HG02973 (cell line): ENCODE results near the gene MAST4.

ENCODE experiments used
- ATAC-seq: cut with Tn5 transposase; IDR thresholded peaks from one replicate; pipeline ENCODE4 v1.9.1; 2021; ENCODE audit warnings: moderate library complexity; ENCODE audit not compliant: unreplicated experiment

MAST4 gene

DNA sequence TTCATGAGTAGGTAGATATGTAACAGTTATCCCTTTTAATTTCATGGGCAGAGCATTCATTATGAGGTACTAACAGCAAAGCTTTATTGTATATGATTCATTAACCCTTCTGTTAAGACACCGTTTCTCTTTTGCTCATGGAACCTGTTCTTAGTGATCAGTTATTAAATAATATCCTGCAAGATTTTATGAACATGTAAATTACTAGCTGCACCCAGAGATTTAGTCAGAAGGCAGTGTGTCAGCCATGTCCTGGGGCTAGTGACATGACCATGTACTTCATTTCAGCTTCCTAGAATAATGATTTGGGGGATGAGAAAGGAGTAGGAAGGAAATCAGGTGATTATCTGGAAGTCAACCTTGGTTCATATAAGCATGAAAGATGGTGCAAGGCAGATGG is 7.0 kb downstream of the MAST4 start:
- ATAC-seq = no peak

DNA sequence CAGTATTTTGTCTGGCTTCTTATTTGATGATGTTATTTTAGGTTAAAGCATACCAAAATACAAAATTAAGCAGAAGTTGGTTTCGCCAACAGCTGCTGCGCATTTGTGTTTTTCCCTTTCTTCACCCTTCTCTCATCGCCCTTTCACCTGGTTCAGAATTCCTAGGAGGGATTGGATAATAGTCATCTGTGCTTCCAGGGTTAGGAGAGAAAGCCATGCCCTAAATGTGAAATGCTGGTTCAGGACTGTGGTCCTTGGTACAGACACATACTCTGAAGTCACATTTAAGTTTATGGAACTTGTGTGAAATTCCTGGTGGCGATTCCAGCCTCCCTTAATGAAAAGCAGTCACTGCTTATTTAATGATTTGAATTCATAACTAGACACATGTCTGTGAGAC is 7.7 kb downstream of the MAST4 start:
- ATAC-seq = no peak

- no peak for ATAC-seq
Observed at GRCh38 chr5:66606713-66607112, 10.5 kb downstream of the MAST4 start.

GRCh38 chr5:66608501-66608900 is 12.3 kb downstream of the MAST4 start:
- no peak for ATAC-seq

GRCh38 chr5:66609615-66610014 is 13.4 kb downstream of the MAST4 start:
- ATAC-seq = no peak

DNA sequence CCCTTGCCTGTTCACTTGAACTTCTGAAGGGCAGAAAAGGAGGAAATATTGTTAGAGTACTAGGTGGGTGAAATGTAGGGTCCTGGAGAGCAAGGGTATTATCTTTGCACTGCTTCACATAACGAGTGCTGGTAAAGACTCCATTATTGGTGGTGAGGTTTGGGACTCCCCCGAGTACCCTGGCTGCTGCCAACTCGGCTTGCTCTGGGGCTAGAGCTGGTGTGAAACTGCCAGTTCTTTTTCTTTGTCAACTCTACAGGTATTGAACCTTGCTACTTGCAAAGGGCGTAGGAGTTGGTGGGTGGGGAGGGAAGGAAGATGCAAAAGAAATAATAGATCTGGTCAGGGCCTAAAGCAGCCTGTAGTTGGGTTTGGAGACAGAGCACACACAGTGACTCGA is 16.0 kb downstream of the MAST4 start:
- ATAC-seq = no peak

- no peak for ATAC-seq
Observed at GRCh38 chr5:66615136-66615535, 18.9 kb downstream of the MAST4 start.

GRCh38 chr5:66615894-66616293 is 19.7 kb downstream of the MAST4 start:
- ATAC-seq = no peak

DNA sequence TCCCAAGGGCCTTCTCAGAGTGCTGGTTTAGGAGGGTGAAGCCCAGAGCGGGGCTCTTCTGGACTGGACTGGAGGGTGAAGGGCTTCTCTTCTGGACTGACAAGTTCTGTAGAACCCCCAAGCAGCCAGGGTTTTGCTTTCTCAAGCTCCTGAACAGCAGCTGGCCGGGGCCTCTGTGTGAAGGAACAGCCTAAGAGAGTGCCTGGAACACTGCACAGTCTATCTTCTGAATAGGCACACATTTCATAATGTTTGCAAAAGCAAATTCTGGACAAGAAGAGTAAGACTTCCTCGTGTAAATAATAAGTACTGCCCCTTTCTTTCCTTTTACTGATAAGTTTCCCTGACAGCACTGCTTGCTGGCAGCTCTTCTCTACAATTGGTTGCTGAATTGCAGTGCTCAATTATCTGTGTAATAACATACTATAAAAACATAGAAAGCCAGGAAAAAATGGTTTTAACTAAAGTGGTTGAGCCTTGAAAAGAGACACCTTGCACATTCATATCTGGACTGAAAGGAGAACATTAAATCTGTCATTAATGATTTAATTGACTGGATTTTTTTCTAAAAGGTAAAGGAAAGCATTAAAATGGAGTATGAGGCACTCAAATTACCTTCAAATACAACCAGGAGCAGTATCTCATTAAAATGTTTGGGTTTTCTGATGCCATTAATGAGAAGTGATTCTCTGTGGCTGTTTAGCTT is 20.5 kb downstream of the MAST4 start:
- no peak for ATAC-seq

DNA sequence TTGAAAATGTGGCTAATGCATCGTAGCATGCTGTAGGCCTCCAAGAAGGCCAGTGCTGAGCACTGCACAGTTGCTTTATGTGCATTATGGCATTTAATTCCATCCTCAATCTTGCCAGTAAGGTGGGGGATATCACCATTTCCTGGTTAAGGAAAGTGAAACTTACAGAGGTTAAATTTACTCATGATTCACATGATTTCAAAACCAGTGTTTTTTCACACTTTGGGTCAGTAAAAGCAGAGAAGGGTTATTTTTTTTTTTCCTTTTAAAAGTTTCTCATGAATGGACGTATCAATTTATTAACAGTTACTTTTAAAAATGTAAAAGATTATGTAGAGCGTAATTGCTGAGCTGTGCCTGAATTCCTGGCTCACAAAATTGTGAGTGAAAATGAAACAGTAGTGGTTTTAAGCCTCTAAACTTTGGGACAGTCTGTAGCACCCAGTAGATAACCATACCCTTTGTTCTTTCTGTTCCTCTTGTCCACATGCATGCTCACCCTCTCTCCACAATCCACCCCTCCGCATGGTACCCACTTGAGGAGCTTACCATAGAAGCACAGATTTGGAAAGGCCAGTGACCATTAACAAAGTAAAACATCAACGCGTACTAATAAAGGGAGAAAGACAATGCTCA is 21.2 kb downstream of the MAST4 start:
- no peak for ATAC-seq

GRCh38 chr5:66617991-66618768 is 22.0 kb downstream of the MAST4 start:
- ATAC-seq = no peak

DNA sequence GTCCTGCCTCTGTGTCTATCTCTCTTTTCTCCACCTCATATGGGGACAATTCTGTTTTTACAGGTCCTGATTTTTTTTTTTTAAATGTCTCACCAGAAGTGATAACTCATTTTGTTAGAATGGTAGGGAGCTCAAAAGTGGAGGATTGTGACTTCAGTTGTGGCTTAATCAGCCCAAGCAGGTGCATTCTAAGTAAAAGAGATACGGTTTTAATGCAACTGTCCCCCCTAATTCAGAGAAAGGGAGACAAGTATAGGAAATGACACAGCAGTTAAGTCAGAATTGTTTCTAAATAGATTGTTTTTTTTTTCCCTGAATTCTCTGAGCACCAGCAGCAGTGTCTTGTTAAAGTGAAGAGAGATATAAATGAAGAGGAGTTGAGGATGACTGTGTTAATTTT is 24.5 kb downstream of the MAST4 start:
- ATAC-seq = no peak

GRCh38 chr5:66621146-66621545 is 25.0 kb downstream of the MAST4 start:
- ATAC-seq = no peak

DNA sequence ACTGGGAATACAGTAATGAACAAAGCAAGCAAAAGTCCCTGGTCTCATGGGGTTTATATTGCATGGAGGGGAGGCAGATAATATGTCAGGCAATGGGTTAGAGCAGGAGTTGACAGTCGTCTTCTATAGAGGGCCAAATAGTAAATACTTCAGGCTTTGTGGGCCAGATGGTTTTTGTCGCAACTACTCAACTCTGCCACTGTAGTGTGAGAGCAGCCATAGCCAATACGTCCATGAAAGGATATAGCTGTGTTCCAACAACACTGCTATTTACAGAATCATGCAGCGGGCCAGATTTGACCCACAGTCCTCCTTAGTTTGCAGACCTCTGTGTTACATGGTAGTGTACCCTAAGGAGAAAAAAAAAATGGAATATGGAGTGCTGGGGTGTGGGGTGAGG is 25.5 kb downstream of the MAST4 start:
- no peak for ATAC-seq

DNA sequence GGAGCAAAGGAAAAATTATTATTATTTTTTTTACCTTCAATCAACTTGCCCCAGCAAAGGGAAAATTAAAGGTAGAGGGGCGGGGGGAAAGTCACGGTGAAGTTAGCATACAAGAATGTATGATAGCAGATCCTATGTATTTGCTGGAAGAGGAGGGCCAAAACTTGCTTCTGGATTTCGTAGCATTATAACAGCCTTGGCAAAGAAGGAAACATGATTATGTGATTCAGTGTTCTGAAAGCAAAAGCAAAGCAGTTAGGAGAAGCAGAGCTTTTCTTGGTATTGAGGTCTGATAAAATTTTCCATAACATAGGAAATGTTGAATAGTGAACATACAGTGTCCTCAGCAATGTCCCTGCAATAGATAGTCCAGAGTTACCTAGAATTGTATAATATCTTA is 32.4 kb downstream of the MAST4 start:
- ATAC-seq = no peak

DNA sequence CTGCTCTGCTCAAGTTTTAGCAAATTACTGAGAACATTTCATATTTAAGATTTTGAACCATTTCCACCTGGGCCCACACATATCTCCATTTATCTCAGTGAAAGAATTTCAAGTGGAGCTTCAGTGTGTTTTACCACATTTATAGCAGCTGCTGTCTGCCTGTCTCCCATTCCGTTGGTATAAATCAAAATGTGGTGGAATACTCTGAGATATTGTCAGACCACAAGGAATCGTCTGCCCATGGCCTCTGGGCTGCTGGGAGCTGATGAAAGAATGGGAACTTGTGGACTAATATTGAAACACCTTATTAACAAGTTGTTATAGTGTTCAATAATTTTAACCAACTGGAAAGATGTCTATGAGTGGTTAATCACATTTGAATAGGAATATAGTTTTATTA is 33.3 kb downstream of the MAST4 start:
- ATAC-seq = no peak

DNA sequence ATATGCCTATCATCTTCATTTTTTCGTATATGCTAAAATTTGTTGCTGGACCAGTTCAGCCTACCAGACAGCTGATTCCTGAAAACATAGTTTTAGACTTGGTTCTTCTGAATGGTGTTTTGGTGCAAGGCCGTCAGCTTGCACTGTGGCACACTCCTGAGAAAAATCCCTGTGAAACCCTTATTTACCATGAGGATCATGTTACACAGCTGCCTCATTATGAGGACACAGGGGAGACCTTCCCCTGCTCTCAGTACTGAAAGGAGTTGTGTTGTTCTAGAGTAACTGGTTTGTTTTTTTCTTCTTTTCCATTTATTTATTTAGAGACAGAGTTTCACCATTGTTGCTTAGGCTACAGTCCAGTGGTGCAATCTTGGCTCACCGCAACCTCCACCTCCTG is 37.6 kb downstream of the MAST4 start:
- no peak for ATAC-seq

GRCh38 chr5:66634601-66635000 is 38.4 kb downstream of the MAST4 start:
- ATAC-seq = no peak

DNA sequence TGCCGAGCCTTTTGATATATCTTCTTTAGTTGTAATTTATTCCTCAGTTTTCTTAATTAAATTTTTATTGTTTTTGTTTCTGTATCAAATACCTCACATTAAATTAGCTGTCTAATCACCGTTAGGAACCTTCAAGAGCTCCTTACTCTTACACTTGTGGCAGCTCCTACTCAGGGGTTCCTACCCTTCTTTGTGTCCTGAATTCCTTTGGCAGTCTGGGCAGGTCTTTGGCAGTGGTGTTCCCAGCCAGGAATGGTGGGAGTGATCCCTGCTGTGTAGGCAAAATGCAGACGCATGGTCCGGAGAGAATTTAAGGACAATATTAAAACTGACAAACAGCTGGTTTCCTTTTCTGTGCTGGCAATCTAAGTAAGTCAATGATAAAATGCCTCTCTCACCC is 41.8 kb downstream of the MAST4 start:
- no peak for ATAC-seq

DNA sequence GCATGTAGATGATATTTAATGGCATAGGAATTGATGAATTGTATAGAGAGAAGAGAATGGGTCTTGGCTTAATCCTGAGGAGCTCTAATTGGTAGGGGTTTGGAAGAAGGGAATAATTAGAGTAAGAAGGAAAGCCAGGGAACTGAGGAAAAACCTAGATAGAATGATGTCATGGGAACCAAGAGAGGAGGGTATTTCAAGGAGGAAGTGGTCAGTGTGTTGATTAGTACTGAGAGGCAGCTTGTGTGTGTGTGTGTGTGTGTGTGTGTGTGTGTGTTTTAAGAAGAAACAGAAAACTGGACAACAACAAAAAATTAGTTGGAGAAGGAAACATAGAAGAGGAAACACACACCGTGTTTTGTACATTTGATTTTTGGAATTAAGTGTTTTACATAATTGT is 42.8 kb downstream of the MAST4 start:
- ATAC-seq = no peak

- no peak for ATAC-seq
Observed at GRCh38 chr5:66642538-66642937, 46.3 kb downstream of the MAST4 start.

DNA sequence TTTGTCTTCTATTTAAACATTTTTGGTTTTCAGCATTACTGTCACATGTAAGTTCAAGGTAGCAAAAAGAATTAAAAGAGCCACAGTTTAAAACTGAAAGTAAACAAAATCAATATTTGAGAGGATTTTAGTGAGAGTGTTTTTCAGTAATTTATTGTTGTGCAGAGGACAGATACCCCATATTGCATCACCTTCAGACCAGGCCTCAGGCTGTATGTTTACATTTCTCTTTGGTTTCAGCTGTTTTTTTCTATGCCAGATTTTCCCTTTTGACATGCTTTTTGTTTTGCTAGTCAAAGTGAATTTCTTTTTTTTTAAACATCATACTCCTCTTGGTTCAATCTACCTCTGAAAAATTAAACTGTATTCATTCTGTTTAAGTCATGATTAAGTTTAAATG is 47.2 kb downstream of the MAST4 start:
- no peak for ATAC-seq
